ENCODE results near the gene CLIC4. TPM values are rescaled to one million over a fixed set of nuclear protein-coding genes. Genes with fewer than 3 reads are reported as not detected.
"Not testable (repeated sequence)": the region's sequence is repeated elsewhere in the genome, so short reads cannot be mapped to it uniquely, and the experiment has no call there.

Gene CLIC4
- total RNA-seq, 2 donors from 2014 or later: 740 to 777 TPM

DNA sequence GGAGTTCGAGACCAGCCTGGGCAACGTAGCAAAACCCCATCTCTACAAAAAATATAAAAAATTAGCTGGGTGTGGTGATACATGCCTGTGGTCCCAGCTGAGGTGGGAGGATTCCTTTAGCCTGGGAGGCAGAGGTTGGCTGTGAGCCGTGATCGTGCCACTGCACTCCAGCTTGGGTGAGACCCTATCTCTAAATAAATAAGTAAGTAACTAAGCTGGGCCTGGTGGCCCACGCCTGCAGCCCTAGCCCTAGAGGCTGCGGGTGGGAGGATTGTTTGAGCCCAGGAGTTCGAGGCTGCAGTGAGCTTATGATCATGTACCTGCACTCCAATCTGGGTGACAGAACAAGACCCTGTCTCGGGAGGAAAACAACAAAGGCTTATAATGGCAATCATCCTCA, 4.6 kb downstream of the CLIC4 start:
- peaks cover 41 to 56% of the 10 kb centered on the region in 2 donors for H3K4me1 ChIP-seq (ENCODE audit: control insufficient read depth in 1 of 2, low read depth in 2 of 2)
- TF ChIP-seq, protein P1, sequence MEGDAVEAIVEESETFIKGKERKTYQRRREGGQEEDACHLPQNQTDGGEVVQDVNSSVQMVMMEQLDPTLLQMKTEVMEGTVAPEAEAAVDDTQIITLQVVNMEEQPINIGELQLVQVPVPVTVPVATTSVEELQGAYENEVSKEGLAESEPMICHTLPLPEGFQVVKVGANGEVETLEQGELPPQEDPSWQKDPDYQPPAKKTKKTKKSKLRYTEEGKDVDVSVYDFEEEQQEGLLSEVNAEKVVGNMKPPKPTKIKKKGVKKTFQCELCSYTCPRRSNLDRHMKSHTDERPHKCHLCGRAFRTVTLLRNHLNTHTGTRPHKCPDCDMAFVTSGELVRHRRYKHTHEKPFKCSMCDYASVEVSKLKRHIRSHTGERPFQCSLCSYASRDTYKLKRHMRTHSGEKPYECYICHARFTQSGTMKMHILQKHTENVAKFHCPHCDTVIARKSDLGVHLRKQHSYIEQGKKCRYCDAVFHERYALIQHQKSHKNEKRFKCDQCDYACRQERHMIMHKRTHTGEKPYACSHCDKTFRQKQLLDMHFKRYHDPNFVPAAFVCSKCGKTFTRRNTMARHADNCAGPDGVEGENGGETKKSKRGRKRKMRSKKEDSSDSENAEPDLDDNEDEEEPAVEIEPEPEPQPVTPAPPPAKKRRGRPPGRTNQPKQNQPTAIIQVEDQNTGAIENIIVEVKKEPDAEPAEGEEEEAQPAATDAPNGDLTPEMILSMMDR (IDR thresholded peaks at IDR 0.05): no peak
- DNase-seq (ENCODE audit: low spot score) (no peak), ATAC-seq (ENCODE audit: insufficient number of reproducible peaks, low FRiP score, low read depth) (no peak)
- peak overlapping the region; percentile 53 to 98 for H3K27ac ChIP-seq
- no peaks in the 10 kb centered on the region for H3K36me3 ChIP-seq
- no peaks in the 10 kb centered on the region for H3K27me3 ChIP-seq (replicated peaks; ENCODE audit: insufficient read depth)
- no peaks in the 10 kb centered on the region for H3K9me3 ChIP-seq
- peak overlapping the region; percentile 91 for H3K4me3 ChIP-seq

DNA sequence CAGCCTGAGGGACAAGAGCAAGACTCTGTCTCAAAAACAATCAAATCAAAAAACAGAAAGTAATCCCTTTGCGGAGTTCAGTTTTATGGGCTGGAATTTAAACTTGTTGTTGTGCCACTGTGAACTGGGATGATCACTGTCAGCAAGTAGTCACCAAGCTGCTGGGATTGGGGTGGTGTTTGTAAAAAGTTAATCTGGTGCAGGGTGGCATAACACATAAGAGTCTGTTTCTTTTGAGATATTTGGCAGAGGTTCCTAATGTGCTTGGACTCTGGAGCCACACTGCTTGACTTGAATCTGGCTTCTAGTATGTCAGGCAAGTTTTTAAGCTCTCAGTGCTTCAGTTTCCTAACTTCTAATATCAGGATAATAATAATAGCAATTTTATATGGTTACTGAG, 6.6 kb downstream of the CLIC4 start:
- no peaks in the 10 kb centered on the region for H3K27me3 ChIP-seq (replicated peaks; ENCODE audit: insufficient read depth)
- peaks cover 41 to 65% of the 10 kb centered on the region in 2 donors for H3K4me1 ChIP-seq (ENCODE audit: control insufficient read depth in 1 of 2, low read depth in 2 of 2)
- ATAC-seq (ENCODE audit: insufficient number of reproducible peaks, low FRiP score, low read depth) (no peak), DNase-seq (ENCODE audit: low spot score) (no peak)
- H3K4me3 ChIP-seq: peak overlapping the region; percentile 91
- TF ChIP-seq, protein P1 (IDR thresholded peaks at IDR 0.05): no peak
- H3K9me3 ChIP-seq: no peaks in the 10 kb centered on the region
- H3K36me3 ChIP-seq: no peaks in the 10 kb centered on the region
- H3K27ac ChIP-seq: peak overlapping the region; percentile 65 to 71

DNA sequence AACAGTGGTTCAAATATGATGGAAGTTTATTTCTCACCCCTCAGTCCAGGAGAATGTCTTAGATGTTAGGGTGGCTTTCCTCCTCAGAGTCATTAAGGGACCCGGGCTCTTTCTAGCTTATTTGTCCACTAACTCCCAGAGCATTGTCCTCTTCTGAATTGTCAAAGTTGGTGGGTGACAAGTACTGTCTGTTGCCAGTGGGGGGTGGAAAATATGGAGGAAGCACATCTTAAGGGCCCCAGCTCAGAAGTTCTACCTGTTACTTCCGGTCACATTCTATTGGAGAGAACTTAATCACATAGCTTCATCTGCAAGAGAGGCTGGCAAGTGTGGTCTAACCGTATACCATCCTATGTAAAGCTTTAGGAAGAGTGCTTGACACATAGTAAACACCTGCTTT, 7.1 kb downstream of the CLIC4 start:
- DNase-seq (ENCODE audit: low spot score) (no peak), ATAC-seq (ENCODE audit: insufficient number of reproducible peaks, low FRiP score, low read depth) (no peak)
- TF ChIP-seq, protein P1 (IDR thresholded peaks at IDR 0.05): no peak
- Histone ChIP-seq H3K4me3 (peak overlapping the region; percentile 91), H3K36me3 (no peaks in the 10 kb centered on the region), H3K27me3 (replicated peaks; ENCODE audit: insufficient read depth) (no peaks in the 10 kb centered on the region), H3K4me1 (ENCODE audit: control insufficient read depth in 1 of 2, low read depth in 2 of 2) (peaks cover 41 to 70% of the 10 kb centered on the region in 2 donors), H3K9me3 (no peaks in the 10 kb centered on the region), H3K27ac (peak overlapping the region; percentile 34 to 71)

DNA sequence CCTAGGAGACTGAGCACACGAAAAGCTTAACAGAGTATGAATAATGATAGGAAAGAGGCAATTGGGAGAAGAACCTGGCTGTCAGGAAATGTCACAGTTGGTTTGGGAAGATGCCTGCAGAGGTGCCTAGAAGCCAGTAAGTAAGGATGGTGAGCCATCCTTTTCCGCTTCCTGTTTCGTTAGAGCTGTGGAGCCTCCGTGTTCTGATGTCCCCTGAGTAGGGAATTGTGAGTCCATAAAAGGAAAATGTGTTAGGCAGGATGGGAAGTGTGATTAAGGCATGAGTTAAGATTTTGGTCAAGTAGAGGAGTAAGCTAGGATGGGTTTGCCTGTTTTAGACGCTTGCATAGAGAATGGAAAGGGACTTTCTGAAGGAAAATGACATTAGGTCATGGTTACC, 9.0 kb downstream of the CLIC4 start:
- TF ChIP-seq, protein P1 (IDR thresholded peaks at IDR 0.05): no peak
- Histone ChIP-seq H3K4me1 (ENCODE audit: control insufficient read depth in 1 of 2, low read depth in 2 of 2) (peaks cover 38 to 80% of the 10 kb centered on the region in 2 donors), H3K4me3 (peak overlapping the region; percentile 91), H3K27ac (peak overlapping the region; percentile 34 to 71), H3K27me3 (replicated peaks; ENCODE audit: insufficient read depth) (no peaks in the 10 kb centered on the region), H3K9me3 (no peaks in the 10 kb centered on the region), H3K36me3 (no peaks in the 10 kb centered on the region)
- DNase-seq (ENCODE audit: low spot score) (no peak), ATAC-seq (ENCODE audit: insufficient number of reproducible peaks, low FRiP score, low read depth) (peak; percentile 38)

DNA sequence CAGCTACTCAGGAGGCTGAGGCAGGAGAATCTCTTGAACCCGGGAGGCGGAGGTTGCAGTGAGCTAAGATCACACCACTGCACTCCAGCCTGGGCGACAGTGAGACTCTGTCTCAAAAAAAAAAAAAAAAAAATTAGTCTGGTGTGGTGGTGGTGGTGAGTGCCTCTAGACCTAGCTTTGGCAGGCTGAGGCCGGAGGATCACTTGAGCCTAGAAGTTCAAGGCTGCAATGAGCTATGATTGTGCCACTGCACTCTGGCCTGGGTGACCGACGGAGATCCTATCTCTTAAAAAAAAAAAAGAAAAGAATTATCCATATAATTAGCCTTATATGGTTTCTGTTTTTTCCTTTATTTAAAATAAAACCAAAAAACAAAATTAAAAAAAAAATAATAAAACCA, 10.1 kb downstream of the CLIC4 start:
- ATAC-seq (ENCODE audit: insufficient number of reproducible peaks, low FRiP score, low read depth); DNase-seq (ENCODE audit: low spot score); H3K4me3 ChIP-seq; H3K9me3 ChIP-seq; H3K27me3 ChIP-seq (replicated peaks; ENCODE audit: insufficient read depth); H3K36me3 ChIP-seq: not testable (repeated sequence)
- Histone ChIP-seq H3K27ac (peak overlapping the region in 1 of 2 donors; percentile 71), H3K4me1 (ENCODE audit: control insufficient read depth in 1 of 2, low read depth in 2 of 2) (peaks cover 33 to 80% of the 10 kb centered on the region in 2 donors)

DNA sequence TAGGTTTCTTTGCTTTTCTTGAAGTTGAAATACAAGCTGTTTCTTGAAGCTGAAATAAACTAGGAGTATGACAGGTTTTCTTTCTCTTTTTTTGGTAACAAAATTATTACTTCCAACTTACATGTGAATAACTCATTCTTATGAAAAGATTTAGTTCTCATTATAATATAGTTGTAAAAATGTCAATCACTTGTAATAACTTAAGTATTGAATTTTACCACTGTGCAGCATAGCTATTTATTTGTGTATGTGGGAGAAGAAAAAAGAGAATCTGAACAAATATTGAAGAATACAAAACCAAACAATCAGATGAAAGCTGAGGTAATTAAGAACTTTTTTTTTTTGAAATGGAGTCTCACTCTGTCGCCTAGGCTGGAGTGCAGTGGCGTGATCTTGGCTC, 11.1 kb downstream of the CLIC4 start:
- H3K4me1 ChIP-seq (ENCODE audit: control insufficient read depth in 1 of 2, low read depth in 2 of 2): peaks cover 33 to 82% of the 10 kb centered on the region in 2 donors
- no peak for DNase-seq (ENCODE audit: low spot score)
- no peak for ATAC-seq (ENCODE audit: insufficient number of reproducible peaks, low FRiP score, low read depth)

More for the DNA sequence above, 11.1 kb downstream of the CLIC4 start:
- no peaks in the 10 kb centered on the region for H3K9me3 ChIP-seq
- H3K27ac ChIP-seq: peak overlapping the region in 1 of 2 donors; percentile 26
- no peaks in the 10 kb centered on the region for H3K36me3 ChIP-seq
- H3K27me3 ChIP-seq (replicated peaks; ENCODE audit: insufficient read depth): no peaks in the 10 kb centered on the region
- TF ChIP-seq, protein P1 (IDR thresholded peaks at IDR 0.05): no peak
- no peak overlapping the region for H3K4me3 ChIP-seq

Data from thoracic aorta (tissue), 2 donors.